ENCODE results near the gene ITIH6. TPM values are rescaled to one million over a fixed set of nuclear protein-coding genes. Genes with fewer than 3 reads are reported as not detected.
"Not testable (repeated sequence)": the region's sequence is repeated elsewhere in the genome, so short reads cannot be mapped to it uniquely, and the experiment has no call there.

Gene ITIH6
- total RNA-seq, 1 experiment from 2014 or later: not detected

DNA sequence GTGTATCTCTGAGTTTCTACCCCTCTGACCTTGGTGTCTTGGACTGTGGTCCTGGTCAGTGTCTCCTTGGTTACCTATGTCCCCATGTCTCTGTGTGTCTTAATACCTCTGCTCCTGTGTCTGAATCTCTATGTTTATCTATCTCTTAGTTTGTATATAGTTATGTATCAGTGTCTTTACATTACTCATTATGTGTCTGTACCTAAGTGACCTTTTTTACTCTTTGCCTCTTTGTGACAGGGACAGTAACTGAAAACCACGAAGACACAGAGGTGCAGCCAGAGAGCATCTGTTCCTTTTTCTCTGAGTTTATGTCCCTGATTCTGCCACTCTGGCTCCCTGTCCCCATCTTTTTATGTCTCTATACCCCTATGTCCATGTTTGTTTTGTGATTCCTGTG, 49.4 kb downstream of the ITIH6 start:
- DNase-seq: no peak
- Histone ChIP-seq H3K4me3 (no peak overlapping the region), H3K27me3 (no peaks in the 10 kb centered on the region), H3K36me3 (no peaks in the 10 kb centered on the region), H3K9me3 (no peaks in the 10 kb centered on the region)

DNA sequence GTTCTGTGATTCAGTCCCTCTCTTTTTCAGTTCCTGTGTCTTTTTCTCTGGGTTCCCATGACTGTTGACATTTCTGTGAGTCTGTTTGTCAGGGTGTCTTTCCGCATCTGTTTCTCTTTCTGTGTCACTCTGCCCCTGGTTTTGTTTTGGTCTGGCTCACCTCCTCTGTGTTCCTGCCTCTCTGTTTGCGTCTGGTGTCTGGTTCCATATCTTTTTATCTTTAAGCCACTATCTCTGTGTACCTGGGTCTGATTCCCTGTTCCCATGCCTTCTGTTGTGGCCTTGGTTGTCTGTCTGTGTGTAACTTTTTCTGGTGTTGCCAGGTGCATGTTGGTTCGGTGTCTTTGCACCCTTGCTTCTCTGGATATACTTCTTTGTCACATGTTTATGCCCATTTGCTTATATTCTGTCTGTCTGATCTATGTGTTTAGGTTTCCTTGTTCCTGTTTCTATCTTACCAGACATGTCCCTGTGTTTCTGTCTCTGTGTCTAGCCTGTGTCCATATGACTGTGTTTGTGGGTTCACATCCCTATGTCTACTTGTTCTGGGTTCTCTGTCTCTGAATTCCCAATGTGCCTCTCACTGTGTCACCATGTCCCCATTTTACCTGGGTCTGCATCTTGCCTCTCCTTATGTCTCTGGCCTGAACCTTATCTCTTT, 50.2 kb downstream of the ITIH6 start:
- no peaks in the 10 kb centered on the region for H3K9me3 ChIP-seq
- no peak for DNase-seq
- no peak overlapping the region for H3K4me3 ChIP-seq
- H3K27me3 ChIP-seq: no peaks in the 10 kb centered on the region
- H3K36me3 ChIP-seq: no peaks in the 10 kb centered on the region

DNA sequence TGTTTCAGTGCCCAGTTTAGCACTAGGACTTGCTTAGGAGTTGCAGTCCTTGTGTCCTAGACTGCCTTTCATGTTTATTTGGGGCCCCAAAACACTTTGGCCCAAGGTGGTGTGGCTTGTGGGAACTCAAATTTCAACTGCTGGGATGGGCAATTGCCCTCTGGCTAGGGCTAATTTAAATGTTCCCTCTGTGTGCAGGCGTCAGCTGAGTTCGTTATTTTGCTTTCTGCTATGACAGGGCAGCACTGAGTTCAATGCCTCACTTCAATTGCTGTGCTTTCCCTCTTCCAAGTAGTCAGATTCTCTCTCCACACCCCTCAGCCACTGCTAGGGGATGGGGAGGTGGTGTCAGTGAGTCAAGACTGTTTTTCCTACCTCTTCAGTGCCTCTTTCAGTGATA, 51.1 kb downstream of the ITIH6 start:
- H3K27me3 ChIP-seq: no peaks in the 10 kb centered on the region
- H3K36me3 ChIP-seq: no peaks in the 10 kb centered on the region
- H3K4me3 ChIP-seq: no peak overlapping the region
- no peak for DNase-seq
- no peaks in the 10 kb centered on the region for H3K9me3 ChIP-seq

DNA sequence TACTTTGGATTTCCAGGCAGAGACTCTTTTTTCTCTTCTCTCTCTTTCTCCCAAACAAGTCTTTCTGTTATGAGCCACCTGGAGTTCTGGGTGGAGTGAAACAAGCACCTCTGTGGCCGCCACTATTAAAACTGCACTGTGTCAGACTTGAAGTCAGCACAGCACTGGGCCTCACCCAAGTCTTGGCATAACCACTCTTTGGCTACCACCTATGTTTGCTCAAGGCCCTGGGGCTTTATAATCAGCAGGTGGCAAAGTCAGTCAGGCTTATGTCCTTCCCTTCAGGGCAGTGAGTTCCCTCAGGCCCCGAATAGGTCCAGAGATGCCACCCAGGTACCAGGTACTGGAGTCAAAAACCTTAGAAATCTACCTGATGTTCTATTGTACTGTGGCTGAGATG, 52.4 kb downstream of the ITIH6 start:
- no peak for DNase-seq
- Histone ChIP-seq H3K36me3 (no peaks in the 10 kb centered on the region), H3K9me3 (no peaks in the 10 kb centered on the region), H3K27me3 (no peaks in the 10 kb centered on the region), H3K4me3 (no peak overlapping the region)

DNA sequence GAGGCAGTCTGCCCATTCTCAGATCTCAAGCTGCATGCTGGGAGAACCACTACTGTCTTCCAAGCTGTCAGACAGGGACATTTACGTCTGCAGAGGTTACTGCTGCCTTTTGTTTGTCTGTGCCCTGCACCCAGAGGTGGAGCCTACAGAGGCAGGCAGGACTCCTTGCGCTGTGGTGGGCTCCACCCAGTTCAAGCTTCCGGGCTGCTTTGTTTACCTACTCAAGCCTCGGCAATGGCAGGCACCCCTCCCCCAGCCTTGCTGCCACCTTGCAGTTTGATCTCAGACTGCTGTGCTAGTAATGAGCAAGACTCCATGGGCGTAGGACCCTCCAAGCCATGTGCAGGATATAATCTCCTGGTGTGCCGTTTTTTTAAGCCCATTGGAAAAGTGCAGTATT, 59.5 kb downstream of the ITIH6 start:
- H3K36me3 ChIP-seq, DNase-seq, H3K4me3 ChIP-seq, H3K9me3 ChIP-seq, H3K27me3 ChIP-seq: not testable (repeated sequence)

GRCh38 chrX:54736298-54736942, 61.6 kb downstream of the ITIH6 start:
- not testable (repeated sequence) for H3K36me3 ChIP-seq, H3K9me3 ChIP-seq, H3K4me3 ChIP-seq, DNase-seq, H3K27me3 ChIP-seq

GRCh38 chrX:54721424-54721823, 76.6 kb downstream of the ITIH6 start:
- DNase-seq: no peak
- no peaks in the 10 kb centered on the region for H3K27me3 ChIP-seq
- H3K4me3 ChIP-seq: no peak overlapping the region

GRCh38 chrX:54715621-54716020, 82.4 kb downstream of the ITIH6 start:
- no peaks in the 10 kb centered on the region for H3K9me3 ChIP-seq
- H3K27me3 ChIP-seq: no peaks in the 10 kb centered on the region
- H3K4me3 ChIP-seq: no peak overlapping the region
- H3K36me3 ChIP-seq: no peaks in the 10 kb centered on the region
- no peak for DNase-seq

More at GRCh38 chrX:54721424-54721823, 76.6 kb downstream of the ITIH6 start:
- Histone ChIP-seq H3K36me3 (no peaks in the 10 kb centered on the region), H3K9me3 (no peaks in the 10 kb centered on the region)

DNA sequence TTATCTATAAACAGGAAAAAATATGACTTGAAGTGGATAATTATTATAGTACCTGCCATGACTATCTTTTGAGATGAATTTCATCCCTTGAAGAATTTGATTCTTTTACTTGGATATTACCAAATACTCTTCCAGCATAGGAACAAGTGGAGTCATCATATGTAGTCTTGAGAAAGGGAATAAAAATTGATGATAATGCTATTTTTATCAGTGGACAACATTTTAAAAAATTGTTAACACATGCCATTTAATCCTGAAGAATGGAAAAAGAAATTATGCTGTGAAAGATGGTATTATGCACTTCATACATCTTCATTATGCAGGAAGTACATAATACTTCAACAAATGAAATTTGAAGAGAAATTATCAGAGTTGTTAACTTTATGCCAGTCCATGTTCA, 83.6 kb downstream of the ITIH6 start:
- no peaks in the 10 kb centered on the region for H3K27me3 ChIP-seq

DNA sequence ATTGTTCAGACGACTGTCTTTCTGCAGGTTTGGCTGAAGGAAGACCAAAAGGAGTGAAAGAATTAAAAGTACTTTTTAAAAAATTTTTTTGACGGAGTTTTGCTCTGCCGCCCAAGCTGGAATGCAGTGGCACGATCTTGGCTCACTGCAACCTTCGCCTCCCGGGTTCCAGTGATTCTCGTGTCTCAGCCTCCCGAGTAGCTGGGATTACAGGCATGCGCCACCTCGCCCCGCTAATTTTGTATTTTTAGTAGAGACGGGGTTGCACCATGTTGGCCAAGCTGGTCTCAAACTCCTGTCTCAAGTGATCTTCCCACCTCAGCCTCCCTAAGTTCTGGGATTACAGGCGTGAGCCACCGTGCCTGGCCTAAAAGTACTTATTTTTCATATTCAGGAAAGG, 86.3 kb downstream of the ITIH6 start:
- no peak overlapping the region for H3K4me3 ChIP-seq
- no peaks in the 10 kb centered on the region for H3K9me3 ChIP-seq

More for the DNA sequence above, 83.6 kb downstream of the ITIH6 start:
- Histone ChIP-seq H3K4me3 (no peak overlapping the region), H3K36me3 (no peaks in the 10 kb centered on the region), H3K9me3 (no peaks in the 10 kb centered on the region)
- DNase-seq: no peak

GRCh38 chrX:54710920-54711319, 87.1 kb downstream of the ITIH6 start:
- no peak for DNase-seq
- no peak overlapping the region for H3K4me3 ChIP-seq

More for the DNA sequence above, 86.3 kb downstream of the ITIH6 start:
- Histone ChIP-seq H3K36me3 (no peaks in the 10 kb centered on the region), H3K27me3 (no peaks in the 10 kb centered on the region)
- DNase-seq: no peak

GRCh38 chrX:54708404-54708803, 89.7 kb downstream of the ITIH6 start:
- Histone ChIP-seq H3K27me3 (no peaks in the 10 kb centered on the region), H3K9me3 (no peaks in the 10 kb centered on the region), H3K4me3 (no peak overlapping the region), H3K36me3 (no peaks in the 10 kb centered on the region)
- no peak for DNase-seq

More at GRCh38 chrX:54710920-54711319, 87.1 kb downstream of the ITIH6 start:
- no peaks in the 10 kb centered on the region for H3K27me3 ChIP-seq
- H3K9me3 ChIP-seq: no peaks in the 10 kb centered on the region
- no peaks in the 10 kb centered on the region for H3K36me3 ChIP-seq

Other genes with a start within 250 kb of the ITIH6 start
- 161 and 170 TPM in 2 replicates for gene MAGED2, start 9.5 kb upstream of the ITIH6 start, total RNA-seq (2014; rRNA removed; shearing (Covaris generic); ENCODE audit: low replicate concordance)
- gene TRO, start 122.6 kb upstream of the ITIH6 start, total RNA-seq (2014; rRNA removed; shearing (Covaris generic); ENCODE audit: low replicate concordance): 2.8 and 3.7 TPM in 2 replicates
- not detected in 2 replicates for gene PFKFB1, start 195.9 kb upstream of the ITIH6 start, total RNA-seq (2014; rRNA removed; shearing (Covaris generic); ENCODE audit: low replicate concordance)
- gene APEX2, start 202.1 kb upstream of the ITIH6 start, total RNA-seq (2014; rRNA removed; shearing (Covaris generic); ENCODE audit: low replicate concordance): 3.1 and 6.4 TPM in 2 replicates
- not detected in 2 replicates for gene ALAS2, start 232.7 kb upstream of the ITIH6 start, total RNA-seq (2014; rRNA removed; shearing (Covaris generic); ENCODE audit: low replicate concordance)